Natural killer cell treated with Interleukin-12 subunit alpha and Interleukin-12 subunit beta and Interleukin-15 and Interleukin-18, amount 100 ng/mL, for 72 hours (primary cell): Measurements from ENCODE around the gene CC2D1B. TPM values are rescaled to one million over a fixed set of nuclear protein-coding genes. Genes with fewer than 3 reads are reported as not detected.
A peak's percentile ranks its signal among the peaks of the same experiment; 100 is the strongest.

Experiments used
- ATAC-seq, 2 donors: fragments of 150-1000 bp; cut with Tn5 transposase in 1 of 2; sonication (Bioruptor Pico), chemical (Tn5 transposase) in 1 of 2; 2 replicates each; pipeline ENCODE4 v1.10.0; 2021
- DNase-seq: peaks from one replicate; pipeline ENCODE4 v3.0.0; 2022; ENCODE audit warnings: low spot score
- H3K27ac Mint-ChIP-seq, 2 donors: 1 replicate in 1 of 2; 2 replicates in 1 of 2; pipeline ENCODE4 v1.8.0; 2022; ENCODE audit warnings: mixed read lengths in 2 of 2, mild to moderate bottlenecking in 1 of 2, moderate library complexity in 1 of 2
- H3K27me3 Mint-ChIP-seq, 2 donors: 1 replicate in 1 of 2; 2 replicates in 1 of 2; pipeline ENCODE4 v1.8.0; 2022; ENCODE audit warnings: mixed read lengths in 2 of 2
- H3K36me3 Mint-ChIP-seq: one replicate; pipeline ENCODE4 v1.8.0; 2022; ENCODE audit warnings: mixed read lengths
- H3K4me1 Mint-ChIP-seq, 2 donors: 1 replicate in 1 of 2; 2 replicates in 1 of 2; pipeline ENCODE4 v1.8.0; 2022; ENCODE audit warnings: low read depth in 2 of 2, mixed read lengths in 2 of 2, mild to moderate bottlenecking in 1 of 2
- H3K4me3 Mint-ChIP-seq: one replicate; pipeline ENCODE4 v1.8.0; 2022; ENCODE audit warnings: mixed read lengths
- H3K9me3 Mint-ChIP-seq: 2 replicates; pipeline ENCODE4 v1.8.0; 2022; ENCODE audit warnings: mixed read lengths
- total RNA-seq, 2 donors: library from RNA; stranded (reverse); gene quantifications; one replicate each; pipeline ENCODE4 v1.2.3, GENCODE V29; 2022

The CC2D1B gene
- total RNA-seq, 2 donors from 2014 or later: 53.9 to 59.3 TPM

- Mint-ChIP-seq H3K27me3 (peaks cover 3 to 7% of the 10 kb centered on the region in 2 donors), H3K9me3 (no peaks in the 10 kb centered on the region), H3K4me1 (peaks cover 23 to 35% of the 10 kb centered on the region in 2 donors), H3K36me3 (no peaks in the 10 kb centered on the region), H3K27ac (no peak overlapping the region), H3K4me3 (peak overlapping the region; percentile 38)
- DNase-seq (peak; percentile 71), ATAC-seq (no peak)
Measured at GRCh38 chr1:52368383-52369172, 2.6 kb upstream of the CC2D1B start.

DNA sequence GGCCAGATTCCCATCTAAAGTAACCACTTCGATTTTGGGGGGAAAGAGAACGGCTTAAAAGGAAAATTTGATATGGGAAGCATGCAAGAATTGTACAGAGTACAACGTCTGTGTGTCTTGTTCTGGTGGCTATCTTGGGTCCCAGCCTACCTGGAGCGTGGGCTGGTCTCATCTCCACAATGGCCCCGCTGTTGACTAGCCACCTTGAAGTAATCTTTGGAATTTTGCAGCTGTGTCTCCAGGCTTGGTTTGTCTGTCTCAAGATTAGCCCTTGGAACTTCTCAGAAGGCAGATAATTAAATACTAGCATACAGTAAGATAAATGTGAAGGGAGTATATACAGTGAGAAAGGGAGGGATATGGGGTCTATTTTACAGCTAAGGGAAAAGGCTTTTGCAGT lies 1.3 kb upstream of the CC2D1B start:
- H3K27ac Mint-ChIP-seq: no peak overlapping the region
- no peaks in the 10 kb centered on the region for H3K9me3 Mint-ChIP-seq
- peaks cover 3 to 7% of the 10 kb centered on the region in 2 donors for H3K27me3 Mint-ChIP-seq

DNA sequence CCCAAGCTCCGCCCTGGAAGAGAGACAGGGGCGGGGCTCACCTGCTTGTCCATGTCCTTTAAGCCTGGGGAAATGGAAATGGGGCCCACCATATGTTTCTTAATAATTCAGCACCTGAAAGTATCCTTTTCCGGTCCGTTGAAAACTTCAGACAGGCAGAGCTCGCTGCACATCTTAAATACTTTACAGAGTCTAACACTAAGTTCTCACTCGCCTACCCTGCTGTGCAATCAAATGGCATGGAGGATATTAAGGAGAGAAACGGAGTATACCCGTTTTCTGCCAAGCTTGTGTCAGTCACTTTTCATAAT lies 467 bp upstream of the CC2D1B start:
- no peak for DNase-seq
- Mint-ChIP-seq H3K27ac (peak overlapping the region; percentile 90 to 99), H3K36me3 (peaks cover 6% of the 10 kb centered on the region), H3K4me1 (peaks cover 33 to 41% of the 10 kb centered on the region in 2 donors), H3K27me3 (peaks cover 3 to 7% of the 10 kb centered on the region in 2 donors), H3K4me3 (peak overlapping the region; percentile 92), H3K9me3 (no peaks in the 10 kb centered on the region)
- no peak for ATAC-seq

More for the DNA sequence above, 1.3 kb upstream of the CC2D1B start:
- H3K4me1 Mint-ChIP-seq: peaks cover 28 to 35% of the 10 kb centered on the region in 2 donors
- DNase-seq: no peak
- no peak for ATAC-seq
- H3K36me3 Mint-ChIP-seq: no peaks in the 10 kb centered on the region
- peak overlapping the region; percentile 16 for H3K4me3 Mint-ChIP-seq

DNA sequence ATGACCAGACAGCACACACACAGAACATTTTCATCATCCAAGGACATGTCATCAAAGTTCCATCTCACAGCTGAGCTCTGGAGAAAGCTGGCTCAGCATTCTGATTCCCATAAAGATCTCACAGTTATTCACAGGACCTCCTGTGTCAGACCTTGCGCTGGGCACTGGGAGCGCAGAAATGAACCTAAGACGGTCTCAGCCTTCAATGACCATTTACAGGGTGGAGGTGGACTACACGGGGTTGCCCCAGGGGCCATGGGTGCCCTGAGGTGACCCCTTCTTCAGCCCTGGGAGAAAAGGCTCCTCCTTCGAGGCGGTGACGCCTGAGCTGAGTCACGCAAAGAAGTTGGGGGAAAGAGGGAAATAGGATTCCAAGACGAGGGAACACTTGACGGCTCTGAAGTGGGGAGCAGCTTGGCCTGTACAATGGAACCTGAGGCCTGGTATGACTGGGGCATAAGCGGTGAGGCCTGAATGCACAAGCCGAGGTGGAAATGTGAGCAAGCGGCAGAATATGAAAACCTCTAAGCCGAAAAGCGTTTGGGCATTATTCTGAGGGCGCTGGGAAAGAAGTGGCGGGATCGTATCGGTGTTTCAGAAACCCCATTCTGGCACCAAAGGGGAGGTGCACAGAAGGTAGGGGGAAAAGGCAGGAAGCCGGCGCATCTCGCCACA lies 797 bp downstream of the CC2D1B start:
- peak overlapping the region; percentile 92 for H3K4me3 Mint-ChIP-seq
- peak overlapping the region; percentile 90 to 99 for H3K27ac Mint-ChIP-seq
- peaks cover 3 to 7% of the 10 kb centered on the region in 2 donors for H3K27me3 Mint-ChIP-seq
- peaks cover 33 to 41% of the 10 kb centered on the region in 2 donors for H3K4me1 Mint-ChIP-seq
- H3K9me3 Mint-ChIP-seq: no peaks in the 10 kb centered on the region
- peaks cover 7% of the 10 kb centered on the region for H3K36me3 Mint-ChIP-seq
- ATAC-seq: no peak
- DNase-seq: no peak

DNA sequence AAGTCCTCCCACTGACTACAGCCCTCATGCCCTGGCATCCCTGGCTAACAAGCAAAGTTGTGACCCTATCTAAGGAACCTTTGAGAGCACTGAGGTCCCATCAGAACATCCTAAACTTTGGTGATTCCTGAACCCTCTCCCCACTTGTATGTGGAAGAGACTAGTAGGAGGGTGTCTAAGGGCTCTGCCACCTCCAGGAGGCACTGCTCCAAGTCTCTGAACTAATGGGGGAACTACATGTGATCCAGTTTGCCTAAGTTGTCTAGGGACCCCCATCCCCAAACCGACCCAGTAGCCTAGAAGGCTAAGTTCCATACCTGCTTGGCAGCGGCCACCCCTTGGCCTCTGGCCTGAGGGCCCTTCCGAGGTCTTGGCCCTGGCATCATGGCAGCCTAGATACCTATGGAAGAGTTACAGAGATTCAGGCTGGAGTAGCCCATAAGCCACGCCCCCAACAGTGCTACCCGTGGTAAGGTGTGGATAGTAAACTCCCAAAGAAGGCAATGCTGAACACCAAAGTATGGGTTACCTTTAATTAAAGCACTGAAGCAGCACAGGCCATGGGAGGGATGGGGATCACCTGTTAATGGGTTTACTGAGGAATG lies 1.7 kb downstream of the CC2D1B start:
- H3K36me3 Mint-ChIP-seq: peaks cover 7% of the 10 kb centered on the region
- DNase-seq: no peak
- H3K4me3 Mint-ChIP-seq: peak overlapping the region; percentile 92
- no peaks in the 10 kb centered on the region for H3K9me3 Mint-ChIP-seq
- no peak for ATAC-seq
- H3K27ac Mint-ChIP-seq: peak overlapping the region; percentile 90 to 99
- H3K27me3 Mint-ChIP-seq: peaks cover 3 to 7% of the 10 kb centered on the region in 2 donors
- H3K4me1 Mint-ChIP-seq: peaks cover 33 to 41% of the 10 kb centered on the region in 2 donors

GRCh38 chr1:52360595-52360968 lies 5.4 kb downstream of the CC2D1B start:
- no peak for ATAC-seq
- peaks cover 12% of the 10 kb centered on the region for H3K36me3 Mint-ChIP-seq

GRCh38 chr1:52359676-52360594 lies 6.1 kb downstream of the CC2D1B start:
- H3K36me3 Mint-ChIP-seq: peaks cover 18% of the 10 kb centered on the region
- no peak for DNase-seq
- no peak overlapping the region for H3K27ac Mint-ChIP-seq
- H3K4me1 Mint-ChIP-seq: peaks cover 19 to 24% of the 10 kb centered on the region in 2 donors
- ATAC-seq: no peak
- H3K9me3 Mint-ChIP-seq: no peaks in the 10 kb centered on the region
- H3K27me3 Mint-ChIP-seq: no peaks in the 10 kb centered on the region
- no peak overlapping the region for H3K4me3 Mint-ChIP-seq

More at GRCh38 chr1:52360595-52360968, 5.4 kb downstream of the CC2D1B start:
- Mint-ChIP-seq H3K4me1 (peaks cover 25% of the 10 kb centered on the region in 2 donors), H3K4me3 (no peak overlapping the region), H3K9me3 (no peaks in the 10 kb centered on the region), H3K27ac (no peak overlapping the region), H3K27me3 (no peaks in the 10 kb centered on the region)
- no peak for DNase-seq

DNA sequence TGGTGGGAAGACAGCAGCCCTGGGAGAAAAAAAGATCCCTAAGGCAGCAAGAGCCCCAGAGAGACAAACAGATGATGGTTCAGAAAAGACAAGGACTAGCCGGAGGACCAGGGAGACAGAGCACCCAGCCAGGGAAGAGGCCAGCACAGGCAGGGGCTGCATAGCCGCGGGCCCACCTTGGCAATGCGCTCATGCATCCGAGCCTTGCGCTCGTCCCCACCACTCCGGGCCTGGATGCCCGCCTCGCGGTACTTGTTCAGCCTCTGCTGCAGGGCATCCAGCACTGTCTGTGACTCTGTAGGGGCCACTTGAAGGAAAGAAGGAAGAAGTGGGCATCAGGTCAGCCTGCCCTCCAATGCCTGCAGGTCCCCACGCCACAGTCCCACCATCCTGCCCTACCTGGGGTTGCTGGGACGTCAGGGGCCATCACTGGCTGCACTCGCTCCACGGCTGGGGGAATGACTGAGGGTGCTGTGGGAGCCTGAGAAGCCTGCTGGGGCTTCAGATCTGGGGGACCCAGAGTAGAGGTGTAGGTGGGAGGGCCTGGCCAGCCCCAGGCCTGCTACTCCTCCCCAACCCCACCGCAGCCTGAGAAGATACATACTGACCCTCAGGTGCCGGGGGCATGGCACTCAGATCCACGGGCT lies 7.0 kb downstream of the CC2D1B start:
- no peak for ATAC-seq

GRCh38 chr1:52357397-52357796 lies 8.6 kb downstream of the CC2D1B start:
- Mint-ChIP-seq H3K27me3 (no peaks in the 10 kb centered on the region), H3K9me3 (no peaks in the 10 kb centered on the region), H3K36me3 (peaks cover 19% of the 10 kb centered on the region), H3K27ac (peak overlapping the region in 1 of 2 donors; percentile 36), H3K4me1 (peaks cover 6 to 10% of the 10 kb centered on the region in 2 donors), H3K4me3 (no peak overlapping the region)
- ATAC-seq: no peak
- no peak for DNase-seq

More for the DNA sequence above, 7.0 kb downstream of the CC2D1B start:
- H3K9me3 Mint-ChIP-seq: no peaks in the 10 kb centered on the region
- peaks cover 9 to 17% of the 10 kb centered on the region in 2 donors for H3K4me1 Mint-ChIP-seq
- H3K4me3 Mint-ChIP-seq: no peak overlapping the region
- no peaks in the 10 kb centered on the region for H3K27me3 Mint-ChIP-seq
- DNase-seq: no peak
- no peak overlapping the region for H3K27ac Mint-ChIP-seq
- peaks cover 19% of the 10 kb centered on the region for H3K36me3 Mint-ChIP-seq

DNA sequence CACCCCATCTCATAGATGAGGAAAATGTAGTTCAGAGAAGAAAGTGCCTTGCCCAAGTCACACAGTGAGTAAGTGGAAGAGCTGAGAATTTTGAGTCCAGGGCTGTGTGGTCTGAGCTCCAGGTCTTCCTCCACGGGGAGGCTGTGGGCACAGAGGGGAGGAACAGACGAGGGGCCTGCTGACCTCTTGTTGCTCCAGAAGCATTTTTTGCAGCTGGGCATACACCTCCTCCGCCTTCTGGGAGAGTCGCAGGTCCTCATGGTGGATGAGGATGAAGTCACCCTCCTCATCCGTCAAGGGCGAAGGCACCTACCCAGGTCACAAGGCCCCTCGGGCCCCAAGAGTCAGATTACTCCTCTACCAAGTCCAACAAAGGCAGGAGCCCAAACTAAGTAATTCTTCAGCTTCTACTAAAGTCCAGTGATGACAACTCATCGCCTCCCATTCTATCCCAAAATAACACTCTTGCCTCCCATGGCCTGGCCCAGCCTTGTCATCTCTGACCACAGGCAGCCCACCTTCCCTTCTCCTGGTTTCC lies 9.1 kb downstream of the CC2D1B start:
- H3K9me3 Mint-ChIP-seq: no peaks in the 10 kb centered on the region
- DNase-seq: no peak
- peak overlapping the region in 1 of 2 donors; percentile 36 for H3K27ac Mint-ChIP-seq
- H3K36me3 Mint-ChIP-seq: peaks cover 17% of the 10 kb centered on the region
- peaks cover 4 to 9% of the 10 kb centered on the region in 2 donors for H3K4me1 Mint-ChIP-seq
- no peaks in the 10 kb centered on the region for H3K27me3 Mint-ChIP-seq
- H3K4me3 Mint-ChIP-seq: no peak overlapping the region
- no peak for ATAC-seq

DNA sequence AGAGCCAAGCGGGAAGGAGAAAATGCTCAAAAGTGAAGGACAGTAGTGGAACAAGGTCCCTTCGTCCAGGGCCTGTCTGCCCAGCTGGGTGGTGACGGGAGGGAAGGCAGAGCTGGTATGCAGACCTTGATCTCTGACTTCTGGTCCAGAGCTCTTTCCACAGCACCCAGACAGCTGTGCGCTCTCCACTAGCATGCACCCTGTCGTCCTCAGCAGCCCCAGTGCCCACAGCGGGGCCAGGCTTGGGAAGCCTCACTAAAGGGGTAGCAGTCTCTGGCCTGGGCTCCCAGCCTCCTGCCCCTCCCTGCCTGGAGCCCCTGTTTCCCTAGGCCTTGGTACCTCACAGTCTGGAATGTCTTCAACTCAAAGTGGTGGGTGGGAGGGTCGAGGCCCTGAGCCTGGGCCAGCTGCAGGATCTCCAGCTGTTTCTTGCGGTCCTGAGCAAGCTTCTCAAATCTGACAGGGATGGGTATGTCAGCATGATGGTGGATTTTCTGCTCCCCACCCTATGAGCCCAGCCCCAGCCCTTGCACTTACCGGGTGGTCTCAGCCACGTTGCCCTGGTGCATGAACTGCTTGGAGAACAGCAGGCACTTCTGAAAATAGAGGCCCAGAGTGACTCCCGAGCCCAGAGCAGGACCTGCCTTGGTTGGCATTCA lies 10.0 kb downstream of the CC2D1B start:
- Mint-ChIP-seq H3K4me1 (peaks cover 0 to 5% of the 10 kb centered on the region in 2 donors), H3K36me3 (peaks cover 12% of the 10 kb centered on the region), H3K9me3 (no peaks in the 10 kb centered on the region), H3K4me3 (no peak overlapping the region), H3K27ac (peak overlapping the region in 1 of 2 donors; percentile 70), H3K27me3 (no peaks in the 10 kb centered on the region)
- no peak for DNase-seq
- no peak for ATAC-seq

DNA sequence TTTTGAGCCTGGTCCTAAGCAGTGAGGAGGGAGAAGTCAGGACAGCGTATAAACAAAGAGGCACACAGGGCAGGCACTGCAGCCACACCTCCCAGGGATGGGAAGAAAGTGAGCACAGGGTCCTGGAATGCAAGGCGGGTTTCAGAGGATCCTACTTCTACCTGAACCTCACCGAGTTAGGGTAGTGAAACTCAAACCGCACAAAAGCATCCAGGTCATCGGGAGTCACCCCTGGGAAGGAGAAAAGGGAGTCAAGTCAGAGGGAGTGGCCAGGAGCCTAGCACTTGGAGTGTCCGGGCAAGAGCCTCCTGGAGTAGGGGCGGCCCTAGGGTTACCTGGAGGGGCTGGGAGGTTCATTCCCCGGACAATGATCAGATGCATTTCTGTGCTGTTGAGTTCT lies 10.6 kb downstream of the CC2D1B start:
- Mint-ChIP-seq H3K4me1 (peaks cover 0 to 5% of the 10 kb centered on the region in 2 donors), H3K36me3 (peaks cover 12% of the 10 kb centered on the region), H3K9me3 (no peaks in the 10 kb centered on the region), H3K4me3 (no peak overlapping the region), H3K27ac (peak overlapping the region in 1 of 2 donors; percentile 70), H3K27me3 (no peaks in the 10 kb centered on the region)
- DNase-seq (no peak), ATAC-seq (no peak)
